ENCODE results near the gene AKAP6. TPM values are rescaled to one million over a fixed set of nuclear protein-coding genes. Genes with fewer than 3 reads are reported as not detected.

AKAP6 gene
- total RNA-seq, 1 experiment from 2014 or later: 1.1 TPM

DNA sequence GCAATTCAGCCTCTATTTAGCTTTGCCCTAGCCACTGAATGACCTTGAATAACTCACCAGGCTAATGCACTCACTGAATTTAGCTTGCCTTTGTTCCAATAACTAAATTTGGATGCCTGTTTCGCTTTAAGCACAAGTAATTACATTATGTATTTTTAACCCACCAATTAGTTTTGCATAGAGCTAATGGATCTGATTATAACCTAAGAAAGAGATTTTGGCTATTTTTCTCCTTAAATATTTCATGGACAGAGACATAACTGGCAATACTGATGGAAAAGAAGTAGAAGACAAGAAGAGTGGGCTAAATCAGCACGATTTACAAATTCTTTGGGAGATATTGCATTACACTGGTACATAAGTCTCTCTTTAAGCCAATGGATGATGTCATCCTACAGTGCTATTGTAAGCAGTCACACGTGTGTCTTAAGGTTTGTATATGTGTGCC is 85.7 kb downstream of the AKAP6 start:
- DNase-seq: no peak
- no peak overlapping the region for H2BK15ac ChIP-seq (ENCODE audit: low read depth, low read length)
- no peak overlapping the region for H3K9ac ChIP-seq (ENCODE audit: extremely low read depth, insufficient read length, low read length)
- H2AK5ac ChIP-seq (ENCODE audit: insufficient read length, low read length): no peak overlapping the region
- no peaks in the 10 kb centered on the region for H3K79me2 ChIP-seq (ENCODE audit: insufficient read depth, low read length)
- H2BK5ac ChIP-seq (ENCODE audit: insufficient read length, low read length): no peak overlapping the region
- Mint-ChIP-seq H3K27me3 (ENCODE audit: low read depth) (no peaks in the 10 kb centered on the region), H3K36me3 (ENCODE audit: insufficient read depth in 1 of 3, low read depth in 3 of 3) (no peaks in the 10 kb centered on the region), H3K9me3 (no peaks in the 10 kb centered on the region), H3K27ac (no peak overlapping the region), H3K4me1 (peaks cover 2 to 4% of the 10 kb centered on the region in 2 experiments; a peak in 2 of 4 replicates), H3K4me3 (no peak overlapping the region)
- H3K4me2 ChIP-seq (ENCODE audit: insufficient read depth, insufficient read length, low read length): no peak overlapping the region
- H2BK20ac ChIP-seq (ENCODE audit: low read depth, low read length, poor library complexity, severe bottlenecking): no peak overlapping the region
- H2BK120ac ChIP-seq (ENCODE audit: low read depth, low read length, poor library complexity, severe bottlenecking): no peak overlapping the region
- no peak overlapping the region for H4K91ac ChIP-seq (ENCODE audit: insufficient read length, low read depth, low read length)
- no peak overlapping the region for H3T11ph ChIP-seq (ENCODE audit: low read length)
- no peak overlapping the region for H4K8ac ChIP-seq (replicated peaks; ENCODE audit: insufficient read length, low read depth, low read length)
- no peak overlapping the region for H2AFZ ChIP-seq (ENCODE audit: low read length)
- H3K14ac ChIP-seq (ENCODE audit: insufficient read depth, low read length): no peak overlapping the region
- no peaks in the 10 kb centered on the region for H3K27me3 ChIP-seq (ENCODE audit: insufficient read depth, low read length)
- H2BK12ac ChIP-seq (ENCODE audit: insufficient read length, low read depth, low read length): no peak overlapping the region
- no peaks in the 10 kb centered on the region for H4K20me1 ChIP-seq (ENCODE audit: control insufficient read depth, insufficient read depth, insufficient read length)
- TF ChIP-seq, protein P1, sequence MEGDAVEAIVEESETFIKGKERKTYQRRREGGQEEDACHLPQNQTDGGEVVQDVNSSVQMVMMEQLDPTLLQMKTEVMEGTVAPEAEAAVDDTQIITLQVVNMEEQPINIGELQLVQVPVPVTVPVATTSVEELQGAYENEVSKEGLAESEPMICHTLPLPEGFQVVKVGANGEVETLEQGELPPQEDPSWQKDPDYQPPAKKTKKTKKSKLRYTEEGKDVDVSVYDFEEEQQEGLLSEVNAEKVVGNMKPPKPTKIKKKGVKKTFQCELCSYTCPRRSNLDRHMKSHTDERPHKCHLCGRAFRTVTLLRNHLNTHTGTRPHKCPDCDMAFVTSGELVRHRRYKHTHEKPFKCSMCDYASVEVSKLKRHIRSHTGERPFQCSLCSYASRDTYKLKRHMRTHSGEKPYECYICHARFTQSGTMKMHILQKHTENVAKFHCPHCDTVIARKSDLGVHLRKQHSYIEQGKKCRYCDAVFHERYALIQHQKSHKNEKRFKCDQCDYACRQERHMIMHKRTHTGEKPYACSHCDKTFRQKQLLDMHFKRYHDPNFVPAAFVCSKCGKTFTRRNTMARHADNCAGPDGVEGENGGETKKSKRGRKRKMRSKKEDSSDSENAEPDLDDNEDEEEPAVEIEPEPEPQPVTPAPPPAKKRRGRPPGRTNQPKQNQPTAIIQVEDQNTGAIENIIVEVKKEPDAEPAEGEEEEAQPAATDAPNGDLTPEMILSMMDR (conservative IDR thresholded peaks at IDR 0.05): no peak
- H4K5ac ChIP-seq (ENCODE audit: insufficient read length, low read depth, low read length): no peak overlapping the region
- H3K4me1 ChIP-seq (ENCODE audit: insufficient read depth, low read length): no peaks in the 10 kb centered on the region
- WGBS (ENCODE audit: extremely low coverage, insufficient read length, low lambda C conversion rate): no CpG with 5 or more reads among the region's 3 CpGs
- H3K56ac ChIP-seq (ENCODE audit: insufficient read length, low read depth, low read length): no peak overlapping the region
- no peaks in the 10 kb centered on the region for H3K9me3 ChIP-seq (ENCODE audit: control insufficient read depth, low read depth, low read length)
- H3K27ac ChIP-seq (ENCODE audit: insufficient read length, low read depth, low read length): no peak overlapping the region
- H3K18ac ChIP-seq (ENCODE audit: insufficient read length, low read depth, low read length): no peak overlapping the region
- no peak overlapping the region for H3K23ac ChIP-seq (ENCODE audit: insufficient read length, low read depth, low read length)
- no peaks in the 10 kb centered on the region for H3K79me1 ChIP-seq (ENCODE audit: insufficient read depth, low read depth, low read length, poor library complexity, severe bottlenecking)
- no peak overlapping the region for H3K4ac ChIP-seq (ENCODE audit: low read depth, low read length)
- H3K23me2 ChIP-seq (ENCODE audit: insufficient read length, low read depth, low read length, poor library complexity, severe bottlenecking): no peaks in the 10 kb centered on the region

All from H9 (cell line).